Stimulated activated naive B cell treated with anti-CD40 and anti-IgM and Interleukin-4, amounts not matched to agents 10 μg/mL and 1 μg/mL and 100 μg/mL, for 72 hours (primary cell): ENCODE results near the gene IFIT2.
A peak's percentile ranks its signal among the peaks of the same experiment; 100 is the strongest.
"Not testable (repeated sequence)": the region's sequence is repeated elsewhere in the genome, so short reads cannot be mapped to it uniquely, and the experiment has no call there.

ENCODE experiments used
- ATAC-seq, 2 donors: fragments of 150-1000 bp; cut with Tn5 transposase; replicated peaks; 2 replicates each; pipeline ENCODE4 v1.10.0; 2021; ENCODE audit warnings: moderate library complexity in 1 of 2
- DNase-seq: peaks from one replicate; pipeline ENCODE4 v3.0.0; 2021
- H3K27ac Mint-ChIP-seq: one replicate; pipeline ENCODE4 v1.8.0; 2022; ENCODE audit warnings: mild to moderate bottlenecking, mixed read lengths
- H3K27me3 Mint-ChIP-seq, 2 donors: one replicate each; pipeline ENCODE4 v1.8.0; 2022; ENCODE audit warnings: mixed read lengths in 2 of 2
- H3K36me3 Mint-ChIP-seq, 2 donors: one replicate each; pipeline ENCODE4 v1.8.0; 2022; ENCODE audit warnings: mixed read lengths in 2 of 2, mild to moderate bottlenecking in 1 of 2
- H3K4me1 Mint-ChIP-seq, 2 donors: one replicate each; pipeline ENCODE4 v1.8.0; 2022; ENCODE audit warnings: mixed read lengths in 2 of 2, mild to moderate bottlenecking in 1 of 2
- H3K4me3 Mint-ChIP-seq, 2 donors: one replicate each; pipeline ENCODE4 v1.8.0; 2022; ENCODE audit warnings: mild to moderate bottlenecking in 2 of 2, mixed read lengths in 2 of 2, moderate library complexity in 1 of 2
- H3K9me3 Mint-ChIP-seq, 2 donors: one replicate each; pipeline ENCODE4 v1.8.0; 2022; ENCODE audit warnings: mixed read lengths in 2 of 2, mild to moderate bottlenecking in 1 of 2

IFIT2 gene

GRCh38 chr10:89345367-89346000 lies 43.6 kb downstream of the IFIT2 start:
- DNase-seq, result no peak
- no peaks in the 10 kb centered on the region for H3K9me3 Mint-ChIP-seq
- no peaks in the 10 kb centered on the region for H3K36me3 Mint-ChIP-seq
- no peaks in the 10 kb centered on the region for H3K27me3 Mint-ChIP-seq
- ATAC-seq, result no peak
- H3K4me1 Mint-ChIP-seq, result peaks cover 21 to 36% of the 10 kb centered on the region in 2 donors
- H3K27ac Mint-ChIP-seq, result no peak overlapping the region
- H3K4me3 Mint-ChIP-seq, result no peak overlapping the region

DNA sequence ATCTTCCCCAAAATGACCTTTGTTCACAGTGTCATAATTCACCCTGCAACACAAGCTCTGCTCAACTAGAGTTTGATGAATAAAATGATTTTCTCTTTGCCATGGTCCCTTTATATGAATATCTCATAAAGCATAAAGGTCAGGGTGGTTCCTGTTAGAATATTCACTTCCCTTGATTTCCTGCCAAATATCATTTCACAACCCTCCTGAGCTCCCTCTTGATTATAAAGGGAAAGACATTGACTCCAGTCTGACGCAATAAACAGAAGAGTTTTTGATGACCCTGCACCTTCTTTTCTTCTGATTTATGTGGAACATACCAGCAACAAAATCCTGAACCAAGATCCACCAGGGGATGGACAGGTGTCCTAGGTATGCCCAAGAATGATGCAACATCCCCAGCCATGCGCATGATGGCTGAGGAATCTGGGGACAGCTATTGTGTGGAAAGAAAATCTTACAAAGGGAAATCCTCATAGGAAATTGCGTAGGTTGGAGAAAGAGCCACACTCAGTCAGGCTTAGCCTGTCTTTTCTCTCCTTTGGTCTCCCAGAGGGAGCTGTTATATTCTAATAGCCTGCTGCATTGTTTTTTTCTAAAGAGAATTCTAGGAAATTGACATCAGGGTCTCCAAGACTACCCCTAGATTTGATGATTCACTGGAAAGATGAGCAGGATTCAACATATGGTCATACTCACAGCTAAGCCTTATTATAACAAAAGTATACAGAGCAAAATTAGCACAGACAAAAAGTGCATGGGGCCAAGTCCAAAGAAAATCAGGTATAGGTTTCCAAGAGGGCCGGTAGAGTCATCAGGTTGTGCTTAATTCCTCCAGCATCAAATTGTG lies 44.8 kb downstream of the IFIT2 start:
- no peak for DNase-seq
- Mint-ChIP-seq H3K36me3 (no peaks in the 10 kb centered on the region), H3K27me3 (no peaks in the 10 kb centered on the region), H3K4me1 (peaks cover 25 to 47% of the 10 kb centered on the region in 2 donors), H3K27ac (no peak overlapping the region), H3K4me3 (no peak overlapping the region), H3K9me3 (no peaks in the 10 kb centered on the region)
- ATAC-seq, result no peak

GRCh38 chr10:89347701-89348457 lies 46.0 kb downstream of the IFIT2 start:
- Mint-ChIP-seq H3K9me3 (no peaks in the 10 kb centered on the region), H3K27ac (peak overlapping the region; percentile 59), H3K4me1 (peaks cover 30 to 53% of the 10 kb centered on the region in 2 donors), H3K27me3 (no peaks in the 10 kb centered on the region), H3K4me3 (no peak overlapping the region), H3K36me3 (no peaks in the 10 kb centered on the region)
- ATAC-seq (peak in 1 of 2 donors; percentile 39), DNase-seq (no peak)

- no peak for DNase-seq
- ATAC-seq, result no peak
- Mint-ChIP-seq H3K36me3 (no peaks in the 10 kb centered on the region), H3K4me1 (peaks cover 30 to 53% of the 10 kb centered on the region in 2 donors), H3K9me3 (no peaks in the 10 kb centered on the region), H3K4me3 (no peak overlapping the region), H3K27ac (peak overlapping the region; percentile 59), H3K27me3 (no peaks in the 10 kb centered on the region)
Measured at GRCh38 chr10:89348481-89348880, 46.6 kb downstream of the IFIT2 start.

DNA sequence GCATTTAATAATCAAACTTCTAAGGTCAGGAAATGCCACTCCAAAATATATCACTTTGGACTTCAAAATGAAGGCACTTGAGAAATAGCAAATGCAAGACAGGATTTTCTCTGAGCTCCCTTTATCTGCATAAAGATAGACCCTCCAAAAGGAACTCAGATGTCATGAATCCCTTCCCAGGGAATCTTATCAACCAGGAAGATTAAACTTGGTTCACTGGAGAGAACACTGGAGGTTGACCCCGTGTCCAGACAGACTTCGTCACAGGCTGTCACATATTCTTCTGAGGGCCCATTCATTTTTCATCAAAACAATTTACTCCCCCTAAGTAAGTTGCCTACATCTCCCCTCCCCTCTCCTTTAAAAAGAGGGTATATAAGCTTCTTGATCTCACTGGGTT lies 47.1 kb downstream of the IFIT2 start:
- Mint-ChIP-seq H3K36me3 (peaks cover 0 to 3% of the 10 kb centered on the region in 2 donors), H3K27me3 (no peaks in the 10 kb centered on the region), H3K4me3 (no peak overlapping the region), H3K9me3 (peaks cover 0 to 2% of the 10 kb centered on the region in 2 donors), H3K4me1 (peaks cover 30 to 53% of the 10 kb centered on the region in 2 donors), H3K27ac (no peak overlapping the region)
- ATAC-seq (no peak), DNase-seq (no peak)

GRCh38 chr10:89350631-89351315 lies 48.9 kb downstream of the IFIT2 start:
- not testable (repeated sequence) for DNase-seq, H3K4me3 Mint-ChIP-seq, H3K9me3 Mint-ChIP-seq, H3K36me3 Mint-ChIP-seq, H3K27me3 Mint-ChIP-seq
- peak; percentile 19 to 30 for ATAC-seq
- peak overlapping the region; percentile 62 for H3K27ac Mint-ChIP-seq
- peaks cover 30 to 53% of the 10 kb centered on the region in 2 donors for H3K4me1 Mint-ChIP-seq

GRCh38 chr10:89351412-89351779 lies 49.5 kb downstream of the IFIT2 start:
- no peaks in the 10 kb centered on the region for H3K27me3 Mint-ChIP-seq

DNA sequence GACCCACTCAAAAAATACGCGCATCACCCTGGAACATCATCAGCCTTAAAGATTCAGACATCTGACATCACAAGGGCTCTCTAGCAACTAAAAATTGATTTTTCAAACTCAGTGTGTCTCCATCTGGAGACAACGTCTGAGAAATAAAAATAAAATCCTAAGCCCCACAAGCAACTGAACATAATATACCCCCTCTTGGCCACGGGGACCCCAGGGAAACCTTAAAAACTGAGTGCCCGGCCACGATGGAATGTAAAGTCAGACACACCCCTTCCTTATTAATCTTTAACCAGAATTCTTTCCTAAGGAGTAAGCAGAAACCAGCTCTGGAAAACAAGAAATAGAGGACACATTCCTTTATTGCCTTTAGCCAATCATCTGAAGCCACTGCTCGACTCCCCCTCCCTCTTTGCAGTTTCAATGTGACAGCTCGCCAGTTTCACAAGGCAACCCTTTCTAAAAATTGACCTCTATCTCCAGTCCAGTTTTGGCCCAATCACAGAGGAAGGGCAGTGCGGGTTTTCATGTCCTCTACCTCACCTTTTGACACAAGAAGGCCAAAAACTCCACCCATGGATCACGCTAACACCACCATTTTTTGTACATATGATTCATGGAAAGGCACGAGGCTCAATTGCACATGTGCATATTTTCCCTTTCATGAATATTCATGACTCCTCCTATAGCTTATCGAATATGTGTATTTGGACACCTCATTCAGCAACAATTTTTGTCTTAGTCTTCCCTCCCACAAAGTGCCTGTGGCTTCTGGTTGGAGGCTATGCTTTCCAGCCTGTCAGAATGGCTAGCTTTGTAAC lies 50.1 kb downstream of the IFIT2 start:
- DNase-seq (no peak), ATAC-seq (no peak)
- Mint-ChIP-seq H3K4me1 (peaks cover 27 to 45% of the 10 kb centered on the region in 2 donors), H3K36me3 (peaks cover 0 to 6% of the 10 kb centered on the region in 2 donors), H3K27me3 (no peaks in the 10 kb centered on the region), H3K4me3 (no peak overlapping the region), H3K27ac (peak overlapping the region; percentile 20), H3K9me3 (peaks cover 2 to 5% of the 10 kb centered on the region in 2 donors)

More at GRCh38 chr10:89351412-89351779, 49.5 kb downstream of the IFIT2 start:
- H3K4me3 Mint-ChIP-seq, result no peak overlapping the region
- ATAC-seq (peak; percentile 79 to 87), DNase-seq (no peak)
- H3K4me1 Mint-ChIP-seq, result peaks cover 30 to 50% of the 10 kb centered on the region in 2 donors
- H3K9me3 Mint-ChIP-seq, result peaks cover 2 to 5% of the 10 kb centered on the region in 2 donors
- no peak overlapping the region for H3K27ac Mint-ChIP-seq
- peaks cover 0 to 6% of the 10 kb centered on the region in 2 donors for H3K36me3 Mint-ChIP-seq

DNA sequence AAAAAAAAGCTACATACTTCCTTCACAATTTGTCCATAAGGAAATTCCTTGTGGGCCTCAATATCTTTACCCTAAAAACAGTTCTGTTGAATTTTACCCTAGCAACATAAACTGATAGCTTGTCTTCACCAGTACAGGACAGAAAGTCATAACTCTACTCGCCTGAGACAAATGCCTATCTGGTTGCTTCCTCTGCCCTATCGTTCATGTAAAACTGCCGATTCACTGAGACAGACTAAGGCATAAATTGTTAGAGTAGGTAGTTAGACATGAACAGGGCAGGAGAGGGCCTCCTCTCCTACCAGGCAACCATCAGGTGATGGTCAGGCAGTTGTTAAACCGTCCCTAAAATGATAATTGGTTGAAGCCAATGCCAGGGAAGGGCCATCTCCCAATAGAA lies 51.0 kb downstream of the IFIT2 start:
- H3K4me3 Mint-ChIP-seq, result no peak overlapping the region
- H3K9me3 Mint-ChIP-seq, result peaks cover 2 to 5% of the 10 kb centered on the region in 2 donors
- H3K27me3 Mint-ChIP-seq, result no peaks in the 10 kb centered on the region
- peaks cover 0 to 6% of the 10 kb centered on the region in 2 donors for H3K36me3 Mint-ChIP-seq
- no peak overlapping the region for H3K27ac Mint-ChIP-seq
- DNase-seq (no peak), ATAC-seq (no peak)
- peaks cover 22 to 36% of the 10 kb centered on the region in 2 donors for H3K4me1 Mint-ChIP-seq

- Mint-ChIP-seq H3K27me3 (no peaks in the 10 kb centered on the region), H3K9me3 (peaks cover 2 to 5% of the 10 kb centered on the region in 2 donors), H3K27ac (no peak overlapping the region), H3K4me3 (no peak overlapping the region), H3K4me1 (peaks cover 10 to 17% of the 10 kb centered on the region in 2 donors), H3K36me3 (peaks cover 0 to 6% of the 10 kb centered on the region in 2 donors)
- ATAC-seq, result no peak
- no peak for DNase-seq
Measured at GRCh38 chr10:89355394-89355931, 53.6 kb downstream of the IFIT2 start.

GRCh38 chr10:89357096-89357495 lies 55.2 kb downstream of the IFIT2 start:
- no peak overlapping the region for H3K27ac Mint-ChIP-seq
- H3K9me3 Mint-ChIP-seq, result peaks cover 2 to 5% of the 10 kb centered on the region in 2 donors
- DNase-seq, result no peak
- H3K27me3 Mint-ChIP-seq, result peaks cover 0 to 4% of the 10 kb centered on the region in 2 donors
- peaks cover 0 to 6% of the 10 kb centered on the region in 2 donors for H3K36me3 Mint-ChIP-seq
- no peak for ATAC-seq
- H3K4me3 Mint-ChIP-seq, result no peak overlapping the region
- H3K4me1 Mint-ChIP-seq, result peaks cover 1 to 3% of the 10 kb centered on the region in 2 donors

DNA sequence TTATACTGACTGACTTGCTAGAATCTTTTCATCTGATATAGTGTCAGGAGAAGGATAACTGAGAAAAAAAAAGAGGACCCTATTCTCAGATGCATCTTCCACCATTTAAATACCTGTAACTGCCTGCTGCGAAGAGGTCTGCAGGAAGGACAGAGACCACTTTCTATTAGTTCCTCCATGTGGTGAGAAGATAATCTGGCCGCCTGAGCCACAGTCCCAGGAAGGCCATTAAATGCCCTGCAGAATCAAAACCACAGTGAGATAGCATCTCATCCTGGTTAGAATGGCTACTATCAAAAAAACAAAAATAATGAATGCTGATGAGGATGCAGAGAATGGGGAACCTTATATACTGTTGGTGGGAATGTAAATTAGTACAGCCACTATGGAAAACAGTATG lies 56.1 kb downstream of the IFIT2 start:
- H3K4me3 Mint-ChIP-seq, result no peak overlapping the region
- H3K27me3 Mint-ChIP-seq, result peaks cover 0 to 4% of the 10 kb centered on the region in 2 donors

More for the DNA sequence above, 56.1 kb downstream of the IFIT2 start:
- Mint-ChIP-seq H3K9me3 (peaks cover 2 to 5% of the 10 kb centered on the region in 2 donors), H3K4me1 (no peaks in the 10 kb centered on the region), H3K27ac (no peak overlapping the region), H3K36me3 (peaks cover 0 to 6% of the 10 kb centered on the region in 2 donors)
- ATAC-seq, result no peak
- DNase-seq, result no peak
